HepG2 (cell line): ENCODE results near the gene SSH3. TPM values are rescaled to one million over a fixed set of nuclear protein-coding genes. Genes with fewer than 3 reads are reported as not detected.

Experiments used
- PCBP2 ChIP-seq: fragments of 200-400 bp; formaldehyde crosslinking; optimal IDR thresholded peaks from 2 replicates; pipeline ENCODE3; 2018; ENCODE audit warnings: low read length, low read depth; ENCODE audit not compliant: poor library complexity, severe bottlenecking
- SMAD9 ChIP-seq: sonication (generic); formaldehyde crosslinking; IDR thresholded peaks from 2 replicates; pipeline ENCODE4 v1.5.1; 2020; ENCODE audit warnings: mild to moderate bottlenecking, missing genetic modification reagents
- ZNF430 ChIP-seq: sonication (generic); formaldehyde crosslinking; IDR thresholded peaks from 2 replicates; pipeline ENCODE4 v1.9.0; 2021; ENCODE audit warnings: mild to moderate bottlenecking, missing genetic modification reagents
- ZNF883 ChIP-seq: sonication (generic); formaldehyde crosslinking; IDR thresholded peaks from 2 replicates; pipeline ENCODE4 v1.5.1; 2020; ENCODE audit warnings: mild to moderate bottlenecking, missing genetic modification reagents; ENCODE audit errors: not compliant biosample characterization
- polyA plus RNA-seq, 8 experiments: library from polyadenylated mRNA; depleted of rRNA in 3 of 8; stranded (reverse) in 7 of 8; unstranded in 1 of 8; fragments of >200 nt; fragmentation: Illumina TruSeq in 4 of 8; extraction: Trizol in 4 of 8; gene quantifications; 2 replicates each; pipeline versions ENCODE4 v1.2.1 to v1.2.3, GENCODE V29; 2011 to 2016; ENCODE audit warnings: low read depth in 4 of 8, missing spikeins in 1 of 8, mixed read lengths in 1 of 8; ENCODE audit not compliant: insufficient read depth in 1 of 8
- total RNA-seq, 5 experiments: library from RNA; depleted of rRNA; stranded (reverse); fragments of >200 nt; fragmentation: Illumina TruSeq; extraction: Trizol; gene quantifications; 2 replicates each; pipeline ENCODE4 v1.2.3, GENCODE V29; 2016; ENCODE audit warnings: low read depth in 1 of 5
- TF ChIP-seq, protein P1 (sequence below): sonication (generic); formaldehyde crosslinking; IDR thresholded peaks from one replicate; pipeline ENCODE4 v1.5.1; 2020; ENCODE audit warnings: mild to moderate bottlenecking, missing genetic modification reagents; ENCODE audit errors: not compliant biosample characterization

The SSH3 gene
- total and polyA plus RNA-seq, 2 of the 13 experiments (the other 11 are each of a cell fraction or from before 2014, with no cell fraction given), result 12.4 to 18.8 TPM

DNA sequence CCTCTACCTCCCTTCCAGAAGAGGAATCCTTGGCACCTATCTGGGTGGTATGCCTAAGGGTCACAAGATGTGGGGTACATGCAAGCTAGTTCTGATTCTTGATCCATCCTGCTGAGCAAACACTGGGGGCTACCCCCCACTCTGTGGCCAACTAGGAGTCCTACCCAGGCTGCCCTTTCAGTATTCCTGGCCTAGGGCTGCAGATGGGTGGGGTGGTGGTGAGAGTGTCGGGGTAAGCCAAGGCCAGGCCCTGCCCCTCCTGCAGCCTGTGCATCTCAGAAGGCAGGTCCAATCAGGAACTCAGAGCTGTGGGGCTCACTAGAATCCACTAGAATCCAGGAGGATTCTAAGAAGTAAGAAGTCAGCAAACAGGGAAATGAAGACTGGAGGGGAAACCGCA lies 10.9 kb downstream of the SSH3 start (continued):
- TF ChIP-seq, protein P1, sequence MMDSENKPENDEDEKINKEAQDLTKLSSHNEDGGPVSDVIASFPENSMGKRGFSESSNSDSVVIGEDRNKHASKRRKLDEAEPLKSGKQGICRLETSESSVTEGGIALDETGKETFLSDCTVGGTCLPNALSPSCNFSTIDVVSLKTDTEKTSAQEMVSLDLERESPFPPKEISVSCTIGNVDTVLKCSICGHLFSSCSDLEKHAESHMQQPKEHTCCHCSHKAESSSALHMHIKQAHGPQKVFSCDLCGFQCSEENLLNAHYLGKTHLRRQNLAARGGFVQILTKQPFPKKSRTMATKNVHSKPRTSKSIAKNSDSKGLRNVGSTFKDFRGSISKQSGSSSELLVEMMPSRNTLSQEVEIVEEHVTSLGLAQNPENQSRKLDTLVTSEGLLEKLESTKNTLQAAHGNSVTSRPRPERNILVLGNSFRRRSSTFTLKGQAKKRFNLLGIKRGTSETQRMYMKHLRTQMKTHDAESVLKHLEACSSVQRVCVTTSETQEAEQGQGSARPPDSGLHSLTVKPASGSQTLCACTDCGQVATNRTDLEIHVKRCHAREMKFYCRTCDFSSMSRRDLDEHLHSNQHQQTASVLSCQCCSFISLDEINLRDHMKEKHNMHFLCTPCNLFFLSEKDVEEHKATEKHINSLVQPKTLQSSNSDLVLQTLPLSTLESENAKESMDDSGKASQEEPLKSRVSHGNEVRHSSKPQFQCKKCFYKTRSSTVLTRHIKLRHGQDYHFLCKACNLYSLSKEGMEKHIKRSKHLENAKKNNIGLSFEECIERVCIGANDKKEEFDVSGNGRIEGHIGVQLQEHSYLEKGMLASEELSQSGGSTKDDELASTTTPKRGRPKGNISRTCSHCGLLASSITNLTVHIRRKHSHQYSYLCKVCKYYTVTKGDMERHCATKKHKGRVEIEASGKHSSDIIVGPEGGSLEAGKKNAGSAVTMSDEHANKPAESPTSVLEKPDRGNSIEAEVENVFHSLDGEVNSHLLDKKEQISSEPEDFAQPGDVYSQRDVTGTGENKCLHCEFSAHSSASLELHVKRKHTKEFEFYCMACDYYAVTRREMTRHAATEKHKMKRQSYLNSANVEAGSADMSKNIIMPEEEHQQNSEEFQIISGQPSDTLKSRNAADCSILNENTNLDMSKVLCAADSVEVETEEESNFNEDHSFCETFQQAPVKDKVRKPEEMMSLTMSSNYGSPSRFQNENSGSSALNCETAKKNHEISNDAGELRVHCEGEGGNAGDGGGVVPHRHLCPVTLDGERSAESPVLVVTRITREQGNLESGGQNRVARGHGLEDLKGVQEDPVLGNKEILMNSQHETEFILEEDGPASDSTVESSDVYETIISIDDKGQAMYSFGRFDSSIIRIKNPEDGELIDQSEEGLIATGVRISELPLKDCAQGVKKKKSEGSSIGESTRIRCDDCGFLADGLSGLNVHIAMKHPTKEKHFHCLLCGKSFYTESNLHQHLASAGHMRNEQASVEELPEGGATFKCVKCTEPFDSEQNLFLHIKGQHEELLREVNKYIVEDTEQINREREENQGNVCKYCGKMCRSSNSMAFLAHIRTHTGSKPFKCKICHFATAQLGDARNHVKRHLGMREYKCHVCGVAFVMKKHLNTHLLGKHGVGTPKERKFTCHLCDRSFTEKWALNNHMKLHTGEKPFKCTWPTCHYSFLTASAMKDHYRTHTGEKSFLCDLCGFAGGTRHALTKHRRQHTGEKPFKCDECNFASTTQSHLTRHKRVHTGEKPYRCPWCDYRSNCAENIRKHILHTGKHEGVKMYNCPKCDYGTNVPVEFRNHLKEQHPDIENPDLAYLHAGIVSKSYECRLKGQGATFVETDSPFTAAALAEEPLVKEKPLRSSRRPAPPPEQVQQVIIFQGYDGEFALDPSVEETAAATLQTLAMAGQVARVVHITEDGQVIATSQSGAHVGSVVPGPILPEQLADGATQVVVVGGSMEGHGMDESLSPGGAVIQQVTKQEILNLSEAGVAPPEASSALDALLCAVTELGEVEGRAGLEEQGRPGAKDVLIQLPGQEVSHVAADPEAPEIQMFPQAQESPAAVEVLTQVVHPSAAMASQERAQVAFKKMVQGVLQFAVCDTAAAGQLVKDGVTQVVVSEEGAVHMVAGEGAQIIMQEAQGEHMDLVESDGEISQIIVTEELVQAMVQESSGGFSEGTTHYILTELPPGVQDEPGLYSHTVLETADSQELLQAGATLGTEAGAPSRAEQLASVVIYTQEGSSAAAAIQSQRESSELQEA (CRISPR knock-in tag), result no peak
- TF ChIP-seq SMAD9 (CRISPR knock-in tag) (no peak), ZNF883 (CRISPR knock-in tag) (no peak), PCBP2 (no peak), ZNF430 (CRISPR knock-in tag) (no peak)
- TF ChIP-seq, all 625 proteins: peak for 0
